Bone marrow (tissue), 2 donors: ENCODE data around the gene TSPOAP1.

ENCODE experiments used
- DNase-seq, 2 donors: peaks; one replicate each; lab custom pipeline; 2025; lab: John Stamatoyannopoulos, UW

The TSPOAP1 gene

GRCh38 chr17:58304750-58305486 is 23.7 kb downstream of the TSPOAP1 start:
- no peak for DNase-seq

- peak in 1 of 2 donors; percentile 45 for DNase-seq
Observed at GRCh38 chr17:58303971-58304749, 24.4 kb downstream of the TSPOAP1 start.

DNA sequence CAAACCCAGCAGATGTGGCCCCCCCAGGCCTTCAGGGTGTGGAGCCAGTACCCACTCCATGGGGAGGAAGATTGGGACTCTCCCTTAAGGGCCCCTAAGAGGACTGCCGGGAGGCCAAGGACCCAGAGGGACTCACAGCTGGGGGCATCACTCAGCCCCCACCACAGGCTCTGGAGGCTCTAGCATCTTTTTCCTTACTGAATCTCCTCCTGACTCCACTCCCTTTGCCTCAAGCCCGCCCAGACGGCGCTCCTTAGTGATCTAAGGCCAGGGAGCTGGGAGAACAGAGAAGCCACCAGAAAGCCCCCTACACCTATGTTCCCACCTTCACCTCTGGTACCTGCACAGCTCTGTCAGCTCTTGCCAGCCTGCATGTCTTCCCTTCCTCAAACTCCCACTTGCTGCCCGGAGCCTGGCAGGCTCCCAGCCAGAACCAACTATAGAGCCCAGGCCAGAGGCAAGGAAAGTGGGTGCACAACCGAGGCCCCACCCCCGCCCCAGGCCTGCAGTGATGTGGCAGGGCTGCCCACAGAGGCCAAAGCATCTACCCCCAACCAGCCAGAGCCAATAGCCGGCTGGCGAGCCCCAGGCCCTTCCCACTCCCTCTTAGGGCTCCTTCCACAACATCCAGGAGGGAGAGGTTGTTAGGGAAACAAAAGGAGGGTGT is 25.5 kb downstream of the TSPOAP1 start:
- DNase-seq, result no peak

- no peak for DNase-seq
Observed at GRCh38 chr17:58302171-58302918, 26.2 kb downstream of the TSPOAP1 start.

- no peak for DNase-seq
Observed at GRCh38 chr17:58301504-58302150, 27.0 kb downstream of the TSPOAP1 start.

DNA sequence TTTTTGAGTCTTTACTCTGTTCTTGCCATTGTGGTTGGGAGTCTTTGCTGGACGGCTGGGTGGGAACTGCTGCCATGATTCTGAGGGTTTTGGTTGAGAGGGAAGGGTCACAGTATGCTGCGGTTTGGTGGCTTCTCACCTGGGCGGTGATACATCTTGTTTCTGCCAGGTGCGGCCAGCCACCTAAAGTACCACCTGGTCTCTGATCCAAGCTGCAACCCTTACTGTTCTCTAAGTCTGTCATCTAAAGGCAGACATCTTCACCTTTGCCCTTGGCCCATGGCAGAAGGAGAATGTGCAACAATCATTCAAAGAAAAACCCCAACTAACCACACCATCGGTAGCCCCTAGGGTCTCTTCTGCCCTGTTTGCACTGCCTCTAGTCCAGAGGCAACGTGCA is 28.3 kb downstream of the TSPOAP1 start:
- no peak for DNase-seq

DNA sequence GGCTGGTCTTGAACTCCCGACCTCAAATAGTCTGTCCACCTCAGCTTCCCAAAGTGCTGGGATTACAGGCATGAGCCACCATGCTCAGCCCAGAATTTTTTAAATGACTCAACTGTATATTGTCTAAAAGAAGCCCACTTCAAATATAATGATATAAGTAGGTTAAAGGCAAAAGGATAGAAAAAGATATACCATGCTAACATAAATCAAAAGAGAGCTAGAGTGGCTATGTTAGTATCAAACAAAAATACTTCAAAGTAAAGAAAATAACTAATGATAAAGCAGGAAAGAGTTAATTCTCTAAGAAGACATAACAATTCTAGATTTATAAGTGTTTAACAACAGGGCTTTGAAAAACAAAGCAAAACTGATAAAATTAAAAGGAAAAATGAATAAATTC is 34.6 kb downstream of the TSPOAP1 start:
- no peak for DNase-seq

DNA sequence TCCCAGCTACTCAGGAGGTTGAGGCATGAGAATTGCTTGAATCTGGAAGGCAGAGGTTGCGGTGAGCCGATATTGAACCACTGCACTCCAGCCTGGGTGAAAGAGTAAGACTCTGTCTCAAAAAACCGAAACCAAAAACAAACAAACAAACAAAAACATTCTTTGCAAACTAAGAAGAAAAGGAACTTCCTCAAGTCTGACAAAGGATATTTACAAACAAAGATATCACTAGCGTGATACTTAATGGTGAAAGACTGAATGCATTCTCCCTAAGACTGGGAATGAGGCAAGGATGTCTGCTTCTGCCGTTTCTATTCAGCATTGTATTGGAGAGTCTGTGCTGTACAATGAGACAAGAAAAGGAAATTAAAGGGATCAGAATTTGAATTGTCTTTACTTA is 37.3 kb downstream of the TSPOAP1 start:
- DNase-seq, result no peak

DNA sequence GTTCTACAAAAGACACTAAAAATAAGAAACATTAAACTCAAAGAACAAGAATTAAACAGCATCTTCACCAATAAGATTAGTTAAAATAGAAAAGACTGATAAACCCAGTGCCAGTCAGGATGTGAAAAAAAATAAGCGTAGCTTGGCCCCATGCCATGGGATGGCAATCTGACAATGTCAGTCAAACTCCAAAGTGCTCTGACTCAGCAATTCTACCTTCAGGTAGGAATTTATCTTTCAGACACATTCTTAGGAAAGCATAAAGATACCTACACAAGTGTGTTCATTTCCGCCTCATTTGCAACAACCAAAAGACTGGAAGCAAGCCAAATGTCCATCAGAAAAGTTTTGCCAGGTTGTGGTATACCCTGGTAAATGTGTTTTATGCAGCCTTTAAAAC is 38.7 kb downstream of the TSPOAP1 start:
- no peak for DNase-seq

DNA sequence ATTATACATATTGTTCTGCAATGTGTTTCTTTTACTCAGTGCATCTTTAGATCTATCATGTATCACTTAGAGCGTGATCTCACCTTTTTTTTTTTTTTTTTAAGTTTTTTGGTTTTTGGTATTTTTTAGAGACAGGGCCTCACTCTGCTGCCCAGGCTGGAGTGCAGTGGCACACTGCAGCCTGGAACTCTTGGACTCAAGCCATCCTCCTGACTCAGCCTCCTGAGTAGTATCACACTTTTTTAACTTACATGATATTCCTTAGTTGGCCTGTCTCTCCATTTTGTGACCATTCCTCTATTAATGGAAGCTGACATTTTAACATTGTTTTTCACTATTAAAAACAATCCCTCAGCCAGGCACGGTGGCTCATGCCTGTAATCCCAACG is 43.2 kb downstream of the TSPOAP1 start:
- no peak for DNase-seq

- DNase-seq, result peak in 1 of 2 donors; percentile 13
Observed at GRCh38 chr17:58284613-58285421, 43.8 kb downstream of the TSPOAP1 start.

- no peak for DNase-seq
Observed at GRCh38 chr17:58283674-58284612, 44.7 kb downstream of the TSPOAP1 start.

DNA sequence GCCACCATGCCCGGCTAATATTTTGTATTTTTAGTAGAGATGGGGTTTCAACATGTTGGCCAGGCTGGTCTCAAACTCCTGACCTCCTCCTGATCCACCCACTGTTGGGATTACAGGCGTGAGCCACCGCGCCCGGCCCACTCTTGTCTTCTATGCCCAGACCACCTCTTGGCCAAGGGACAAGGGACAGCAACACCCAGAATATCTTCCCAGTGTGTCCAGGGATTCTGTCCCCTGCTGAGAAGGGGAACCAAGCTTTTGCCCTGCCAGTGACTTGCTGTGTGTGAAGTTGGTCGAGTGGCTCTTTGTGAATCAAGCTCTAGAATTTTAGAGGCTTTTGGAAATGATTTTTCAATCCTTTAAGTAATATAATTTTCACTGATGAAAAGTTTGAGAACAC is 46.2 kb downstream of the TSPOAP1 start:
- DNase-seq, result no peak

- DNase-seq, result peak in 1 of 2 donors; percentile 47
Observed at GRCh38 chr17:58281511-58282011, 47.0 kb downstream of the TSPOAP1 start.

DNA sequence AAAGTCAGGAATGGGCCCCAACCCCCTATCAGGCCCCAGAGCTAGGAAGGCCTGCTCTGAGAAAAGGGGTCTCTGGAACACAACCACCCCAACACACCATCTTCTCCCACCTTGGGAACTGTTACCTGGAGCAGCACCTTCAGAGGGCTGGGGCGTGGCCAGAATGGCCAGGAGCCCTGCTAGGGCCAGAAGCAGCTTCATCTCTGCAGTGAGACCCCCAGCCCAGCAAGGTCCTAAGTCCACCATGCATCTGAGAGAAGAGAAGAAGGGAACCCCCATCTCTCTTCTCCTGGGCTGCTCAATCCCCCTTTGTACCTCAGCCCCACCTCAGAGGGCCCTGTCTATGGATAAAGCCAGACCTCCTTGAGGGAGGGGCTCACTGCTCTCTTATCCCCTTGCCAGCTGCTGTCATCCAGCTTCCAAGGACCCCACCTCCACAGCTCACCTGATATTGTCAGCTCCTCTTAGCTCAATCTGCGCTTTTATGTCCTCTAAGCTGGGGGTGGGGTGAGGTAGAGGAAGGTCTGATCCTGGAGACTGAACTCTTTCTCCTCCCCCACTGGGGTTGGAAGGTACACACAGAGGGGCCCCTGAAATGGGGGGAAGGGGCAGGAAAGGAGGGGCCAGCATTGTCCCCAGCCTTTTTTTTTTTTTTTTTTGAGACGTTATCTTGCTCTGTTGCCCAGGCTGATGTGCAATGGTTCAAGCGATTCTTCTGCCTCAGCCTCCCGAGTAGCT is 47.9 kb downstream of the TSPOAP1 start, which contains the start of gene MPO:
TSS of gene MPO (minus strand) at position 456 of the 738 bp plus-strand sequence. CDS start at position 279, 177 bp downstream.
- no peak for DNase-seq

GRCh38 chr17:58279736-58280479 is 48.7 kb downstream of the TSPOAP1 start:
- DNase-seq, result no peak

DNA sequence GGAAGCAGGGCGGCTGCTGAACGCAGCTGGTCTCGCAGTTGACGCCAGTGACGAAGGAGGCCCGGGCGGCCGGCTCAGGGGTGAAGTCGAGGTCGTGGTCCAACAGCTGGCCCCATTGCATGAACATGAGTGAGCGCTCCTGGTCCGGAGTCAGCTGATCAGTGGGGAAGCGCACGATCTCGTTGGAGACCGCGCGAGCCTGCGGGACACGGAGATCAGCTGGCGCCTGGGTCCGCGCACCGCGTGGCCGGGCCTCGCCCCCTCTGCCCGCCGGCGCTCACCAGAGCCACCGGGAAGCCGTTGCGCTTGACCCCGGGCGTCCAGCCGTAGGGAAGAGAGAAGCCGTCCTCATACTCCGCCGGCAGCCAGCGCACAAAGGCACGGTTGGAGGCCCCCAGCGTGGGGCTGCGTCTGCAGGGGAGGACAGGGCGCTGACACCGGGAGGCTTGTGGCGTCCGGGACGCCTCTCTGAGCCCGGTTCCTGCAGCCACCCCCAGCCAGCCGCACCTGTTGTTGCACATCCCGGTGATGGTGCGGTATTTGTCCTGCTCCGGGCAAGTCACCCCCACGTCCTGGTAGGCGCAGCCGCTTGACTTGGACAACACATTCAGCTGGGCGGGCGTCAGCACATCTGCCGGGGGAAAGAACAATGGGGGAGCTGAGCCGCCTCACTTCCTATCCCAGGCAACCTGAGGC is 49.4 kb downstream of the TSPOAP1 start:
- no peak for DNase-seq
